ENCODE results near the gene TNFRSF12A. TPM values are rescaled to one million over a fixed set of nuclear protein-coding genes. Genes with fewer than 3 reads are reported as not detected.

The TNFRSF12A gene
- total RNA-seq, 1 donor from 2014 or later, result 66.2 TPM

GRCh38 chr16:3003582-3004270 is 16.4 kb upstream of the TNFRSF12A start:
- peak overlapping the region; percentile 54 for H3K27ac ChIP-seq (replicated peaks)
- H3K9me3 ChIP-seq (replicated peaks), result no peaks in the 10 kb centered on the region
- DNase-seq, result peak; percentile 95
- peak; percentile 54 for TF ChIP-seq CTCF (IDR thresholded peaks at IDR 0.05; ENCODE audit: borderline replicate concordance)
- peaks cover 76% of the 10 kb centered on the region for H3K27me3 ChIP-seq (ENCODE audit: low read depth)
- no peaks in the 10 kb centered on the region for H3K36me3 ChIP-seq
- H3K4me1 ChIP-seq, result peaks cover 10% of the 10 kb centered on the region
- H3K4me3 ChIP-seq, result peak overlapping the region; percentile 60
- intact Hi-C loops (cut with micrococcal nuclease), result no loop called here

GRCh38 chr16:3004319-3004718 is 15.8 kb upstream of the TNFRSF12A start:
- TF ChIP-seq CTCF (IDR thresholded peaks at IDR 0.05; ENCODE audit: borderline replicate concordance), result no peak
- no peaks in the 10 kb centered on the region for H3K9me3 ChIP-seq (replicated peaks)
- intact Hi-C loops (cut with micrococcal nuclease), result no loop called here
- peak overlapping the region; percentile 60 for H3K4me3 ChIP-seq
- DNase-seq, result no peak
- H3K27ac ChIP-seq (replicated peaks), result peak overlapping the region; percentile 30
- peaks cover 77% of the 10 kb centered on the region for H3K27me3 ChIP-seq (ENCODE audit: low read depth)
- H3K4me1 ChIP-seq, result peaks cover 10% of the 10 kb centered on the region
- no peaks in the 10 kb centered on the region for H3K36me3 ChIP-seq

- Histone ChIP-seq H3K36me3 (no peaks in the 10 kb centered on the region), H3K4me3 (peak overlapping the region; percentile 60), H3K4me1 (peaks cover 10% of the 10 kb centered on the region), H3K27ac (replicated peaks) (peak overlapping the region; percentile 46), H3K9me3 (replicated peaks) (no peaks in the 10 kb centered on the region), H3K27me3 (ENCODE audit: low read depth) (peaks cover 82% of the 10 kb centered on the region)
- intact Hi-C loops (cut with micrococcal nuclease), result no loop called here
- no peak for DNase-seq
- TF ChIP-seq CTCF (IDR thresholded peaks at IDR 0.05; ENCODE audit: borderline replicate concordance), result no peak
Measured at GRCh38 chr16:3004781-3005284, 15.3 kb upstream of the TNFRSF12A start.

- no peak overlapping the region for H3K4me3 ChIP-seq
- peaks cover 86% of the 10 kb centered on the region for H3K27me3 ChIP-seq (ENCODE audit: low read depth)
- no peak for DNase-seq
- H3K27ac ChIP-seq (replicated peaks), result no peak overlapping the region
- intact Hi-C loops (cut with micrococcal nuclease), result no loop called here
- H3K9me3 ChIP-seq (replicated peaks), result no peaks in the 10 kb centered on the region
- no peaks in the 10 kb centered on the region for H3K36me3 ChIP-seq
- peaks cover 10% of the 10 kb centered on the region for H3K4me1 ChIP-seq
- TF ChIP-seq CTCF (IDR thresholded peaks at IDR 0.05; ENCODE audit: borderline replicate concordance), result no peak
Measured at GRCh38 chr16:3007059-3007956, 12.9 kb upstream of the TNFRSF12A start.

- peaks cover 91% of the 10 kb centered on the region for H3K27me3 ChIP-seq (ENCODE audit: low read depth)
- intact Hi-C loops (cut with micrococcal nuclease), result no loop called here
- peak; percentile 43 for DNase-seq
- H3K4me1 ChIP-seq, result peaks cover 10% of the 10 kb centered on the region
- H3K9me3 ChIP-seq (replicated peaks), result no peaks in the 10 kb centered on the region
- H3K27ac ChIP-seq (replicated peaks), result no peak overlapping the region
- H3K36me3 ChIP-seq, result no peaks in the 10 kb centered on the region
- no peak for TF ChIP-seq CTCF (IDR thresholded peaks at IDR 0.05; ENCODE audit: borderline replicate concordance)
- no peak overlapping the region for H3K4me3 ChIP-seq
Measured at GRCh38 chr16:3007957-3008689, 12.0 kb upstream of the TNFRSF12A start.
